A673 (cell line): ENCODE results near the gene DOK6.

Experiments
- EZH2 ChIP-seq: fragments of 200-600 bp; sonication (generic); IDR thresholded peaks from 2 replicates; pipeline ENCODE4 v1.6.1; 2017; ENCODE audit warnings: borderline replicate concordance, low read depth, mild to moderate bottlenecking, mixed read lengths, antibody characterized with exemption, low read length; ENCODE audit not compliant: poor library complexity, severe bottlenecking
- TF ChIP-seq, protein P1 (sequence below): fragments of 300-800, 200-600 bp; sonication (generic); conservative IDR thresholded peaks from 2 replicates; pipeline ENCODE4 v1.5.1; 2017; ENCODE audit warnings: low read depth, mild to moderate bottlenecking, antibody characterized with exemption, low read length, moderate library complexity, mixed read lengths

GRCh38 chr18:69843015-69843414, 442.3 kb downstream of the DOK6 start:
- TF ChIP-seq, protein P1, sequence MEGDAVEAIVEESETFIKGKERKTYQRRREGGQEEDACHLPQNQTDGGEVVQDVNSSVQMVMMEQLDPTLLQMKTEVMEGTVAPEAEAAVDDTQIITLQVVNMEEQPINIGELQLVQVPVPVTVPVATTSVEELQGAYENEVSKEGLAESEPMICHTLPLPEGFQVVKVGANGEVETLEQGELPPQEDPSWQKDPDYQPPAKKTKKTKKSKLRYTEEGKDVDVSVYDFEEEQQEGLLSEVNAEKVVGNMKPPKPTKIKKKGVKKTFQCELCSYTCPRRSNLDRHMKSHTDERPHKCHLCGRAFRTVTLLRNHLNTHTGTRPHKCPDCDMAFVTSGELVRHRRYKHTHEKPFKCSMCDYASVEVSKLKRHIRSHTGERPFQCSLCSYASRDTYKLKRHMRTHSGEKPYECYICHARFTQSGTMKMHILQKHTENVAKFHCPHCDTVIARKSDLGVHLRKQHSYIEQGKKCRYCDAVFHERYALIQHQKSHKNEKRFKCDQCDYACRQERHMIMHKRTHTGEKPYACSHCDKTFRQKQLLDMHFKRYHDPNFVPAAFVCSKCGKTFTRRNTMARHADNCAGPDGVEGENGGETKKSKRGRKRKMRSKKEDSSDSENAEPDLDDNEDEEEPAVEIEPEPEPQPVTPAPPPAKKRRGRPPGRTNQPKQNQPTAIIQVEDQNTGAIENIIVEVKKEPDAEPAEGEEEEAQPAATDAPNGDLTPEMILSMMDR = no peak
- TF ChIP-seq EZH2 = no peak
